HEK293T (cell line): ENCODE results near the gene ZNF593OS.

Experiments used
- CTCF ChIA-PET: fragments of 350-600 bp; formaldehyde crosslinking; extraction: SDS; loops from one replicate; lab custom pipeline; 2021; ENCODE audit warnings: antibody characterized with exemption, inconsistent platforms; lab: Yijun Ruan, JAX
- POLR2A ChIA-PET: fragments of 350-600 bp; formaldehyde crosslinking; extraction: SDS; loops from one replicate; lab custom pipeline; 2020; ENCODE audit warnings: antibody characterized with exemption, inconsistent platforms; lab: Yijun Ruan, JAX
- DNase-seq: peaks from one replicate; pipeline ENCODE4 v3.0.0; 2012; ENCODE audit warnings: mixed read lengths; ENCODE audit errors: extremely low spot score
- ARNT ChIP-seq: fragments of 450-650 bp; IDR thresholded peaks from 2 replicates; pipeline ENCODE4 v1.6.1; 2017; ENCODE audit warnings: mild to moderate bottlenecking
- BHLHE40 ChIP-seq: fragments of 450-650 bp; IDR thresholded peaks from 2 replicates; pipeline ENCODE4 v1.6.1; 2016; ENCODE audit warnings: mild to moderate bottlenecking, moderate library complexity, borderline replicate concordance
- CTBP1 ChIP-seq: fragments of 450-650 bp; IDR thresholded peaks from 2 replicates; pipeline ENCODE4 v1.6.1; 2016; ENCODE audit warnings: borderline replicate concordance
- ELF4 ChIP-seq: fragments of 450-650 bp; IDR thresholded peaks from 2 replicates; pipeline ENCODE4 v1.6.1; 2017; ENCODE audit warnings: antibody characterized with exemption
- FOXA1 ChIP-seq: fragments of 450-650 bp; IDR thresholded peaks from 2 replicates; pipeline ENCODE4 v1.6.1; 2016; ENCODE audit warnings: mild to moderate bottlenecking
- FOXK2 ChIP-seq: fragments of 450-650 bp; IDR thresholded peaks from 2 replicates; pipeline ENCODE4 v1.6.1; 2016; ENCODE audit warnings: mild to moderate bottlenecking
- FOXM1 ChIP-seq: fragments of 450-650 bp; IDR thresholded peaks from 2 replicates; pipeline ENCODE4 v1.6.1; 2017; ENCODE audit warnings: mild to moderate bottlenecking, borderline replicate concordance
- HDGF ChIP-seq: fragments of 450-650 bp; IDR thresholded peaks from 2 replicates; pipeline ENCODE4 v1.6.1; 2017; ENCODE audit warnings: antibody characterized with exemption, borderline replicate concordance
- L3MBTL2 ChIP-seq: fragments of 450-650 bp; conservative IDR thresholded peaks from 2 replicates; pipeline ENCODE4 v1.6.1; 2016; ENCODE audit warnings: mild to moderate bottlenecking
- LEF1 ChIP-seq: fragments of 450-650 bp; IDR thresholded peaks from 2 replicates; pipeline ENCODE4 v1.6.1; 2017; ENCODE audit warnings: mild to moderate bottlenecking, borderline replicate concordance
- NFRKB ChIP-seq: fragments of 450-650 bp; IDR thresholded peaks from 2 replicates; pipeline ENCODE4 v1.6.1; 2016; ENCODE audit warnings: mild to moderate bottlenecking, moderate library complexity
- PKNOX1 ChIP-seq: fragments of 450-650 bp; IDR thresholded peaks from 2 replicates; pipeline ENCODE4 v1.6.1; 2016
- SP1 ChIP-seq: fragments of 450-650 bp; IDR thresholded peaks from 2 replicates; pipeline ENCODE4 v1.6.1; 2017
- SUZ12 ChIP-seq: fragments of 450-650 bp; IDR thresholded peaks from 2 replicates; pipeline ENCODE4 v1.6.1; 2016; ENCODE audit warnings: mild to moderate bottlenecking
- TARDBP ChIP-seq: fragments of 450-650 bp; IDR thresholded peaks from 2 replicates; pipeline ENCODE4 v1.6.1; 2016
- ZNF384 ChIP-seq: fragments of 450-650 bp; IDR thresholded peaks from 2 replicates; pipeline ENCODE4 v1.6.1; 2016

ZNF593OS gene

GRCh38 chr1:26195805-26196204, 24.2 kb upstream of the ZNF593OS start:
- CTCF ChIA-PET, result no interaction called here
- DNase-seq, result no peak
- TF ChIP-seq CTBP1 (no peak), TARDBP (no peak), SUZ12 (no peak), SP1 (no peak), ELF4 (no peak), L3MBTL2 (no peak), NFRKB (no peak), LEF1 (no peak), BHLHE40 (no peak), FOXM1 (no peak), ZNF384 (no peak), ARNT (no peak), FOXK2 (no peak), HDGF (no peak), FOXA1 (no peak), PKNOX1 (no peak)
- POLR2A ChIA-PET, result no interaction called here

GRCh38 chr1:26191739-26192138, 20.1 kb upstream of the ZNF593OS start:
- DNase-seq, result no peak
- no peak for TF ChIP-seq PKNOX1
- TF ChIP-seq BHLHE40, result no peak
- no peak for TF ChIP-seq HDGF
- TF ChIP-seq FOXK2, result no peak
- TF ChIP-seq LEF1, result no peak
- no peak for TF ChIP-seq CTBP1
- no peak for TF ChIP-seq SUZ12
- no peak for TF ChIP-seq TARDBP
- TF ChIP-seq FOXA1, result no peak
- TF ChIP-seq SP1, result no peak
- TF ChIP-seq NFRKB, result no peak
- TF ChIP-seq L3MBTL2, result no peak
- TF ChIP-seq ZNF384, result no peak
- no peak for TF ChIP-seq ELF4
- TF ChIP-seq FOXM1, result no peak
- TF ChIP-seq ARNT, result no peak
- CTCF ChIA-PET, result interaction anchor here (2.8 kb wide), 1 partner anchor 42 kb away, joined by 11 read pairs; the partner anchor contains the start of gene CEP85
- POLR2A ChIA-PET, result no interaction called here

GRCh38 chr1:26190373-26190987, 18.8 kb upstream of the ZNF593OS start, which contains the start of gene CATSPER4:
CATSPER4 (plus strand) TSS chr1:26190602; CDS start chr1:26190628, 26 bp downstream.
- CTCF ChIA-PET, result interaction anchor here (0.5 to 2.8 kb wide), 5 partner anchors 16 to 300 kb away, joined by 3 to 11 read pairs (median 3); partner anchors contain the start of gene CEP85
- peak; percentile 59 for DNase-seq
- POLR2A ChIA-PET, result interaction anchor here (1.0 to 2.8 kb wide), 2 partner anchors 21 to 44 kb away, joined by 6 to 8 read pairs; partner anchors contain the start of genes CEP85 and ZNF593
- TF ChIP-seq PKNOX1 (no peak), TARDBP (no peak)

GRCh38 chr1:26189751-26190275, 18.2 kb upstream of the ZNF593OS start:
- TF ChIP-seq PKNOX1 (no peak), CTBP1 (no peak), FOXA1 (no peak), SP1 (no peak), LEF1 (no peak), ZNF384 (no peak), L3MBTL2 (no peak), SUZ12 (no peak), ARNT (no peak), ELF4 (no peak)
- DNase-seq, result no peak
- ChIA-PET CTCF (interaction anchor here (0.5 to 2.8 kb wide), 5 partner anchors 16 to 300 kb away, joined by 3 to 11 read pairs (median 3); partner anchors contain the start of gene CEP85), POLR2A (interaction anchor here (1.0 to 2.8 kb wide), 2 partner anchors 20 to 44 kb away, joined by 6 to 8 read pairs; partner anchors contain the start of genes CEP85 and ZNF593)

- DNase-seq, result no peak
Observed at GRCh38 chr1:26189331-26189730, 17.7 kb upstream of the ZNF593OS start.

More at GRCh38 chr1:26189331-26189730, 17.7 kb upstream of the ZNF593OS start:
- CTCF ChIA-PET, result interaction anchor here (2.8 kb wide), 1 partner anchor 45 kb away, joined by 11 read pairs; the partner anchor contains the start of gene CEP85
- no peak for TF ChIP-seq ARNT
- no peak for TF ChIP-seq TARDBP
- no peak for TF ChIP-seq LEF1
- POLR2A ChIA-PET, result interaction anchor here (2.8 kb wide), 1 partner anchor 19 kb away, joined by 8 read pairs; the partner anchor contains the start of gene ZNF593
